ENCODE measurements around the gene CFAP57.
A peak's percentile ranks its signal among the peaks of the same experiment; 100 is the strongest.

GRCh38 chr1:43227143-43227764 is 55.1 kb downstream of the CFAP57 start:
- peak; percentile 96 for TF ChIP-seq CTCF (conservative IDR thresholded peaks at IDR 0.05; ENCODE audit: low read length)
- TF ChIP-seq EZH2phosphoT487 (IDR thresholded peaks at IDR 0.05; ENCODE audit: borderline replicate concordance): no peak
